Measurements from ENCODE around the gene TRPC6.

DNA sequence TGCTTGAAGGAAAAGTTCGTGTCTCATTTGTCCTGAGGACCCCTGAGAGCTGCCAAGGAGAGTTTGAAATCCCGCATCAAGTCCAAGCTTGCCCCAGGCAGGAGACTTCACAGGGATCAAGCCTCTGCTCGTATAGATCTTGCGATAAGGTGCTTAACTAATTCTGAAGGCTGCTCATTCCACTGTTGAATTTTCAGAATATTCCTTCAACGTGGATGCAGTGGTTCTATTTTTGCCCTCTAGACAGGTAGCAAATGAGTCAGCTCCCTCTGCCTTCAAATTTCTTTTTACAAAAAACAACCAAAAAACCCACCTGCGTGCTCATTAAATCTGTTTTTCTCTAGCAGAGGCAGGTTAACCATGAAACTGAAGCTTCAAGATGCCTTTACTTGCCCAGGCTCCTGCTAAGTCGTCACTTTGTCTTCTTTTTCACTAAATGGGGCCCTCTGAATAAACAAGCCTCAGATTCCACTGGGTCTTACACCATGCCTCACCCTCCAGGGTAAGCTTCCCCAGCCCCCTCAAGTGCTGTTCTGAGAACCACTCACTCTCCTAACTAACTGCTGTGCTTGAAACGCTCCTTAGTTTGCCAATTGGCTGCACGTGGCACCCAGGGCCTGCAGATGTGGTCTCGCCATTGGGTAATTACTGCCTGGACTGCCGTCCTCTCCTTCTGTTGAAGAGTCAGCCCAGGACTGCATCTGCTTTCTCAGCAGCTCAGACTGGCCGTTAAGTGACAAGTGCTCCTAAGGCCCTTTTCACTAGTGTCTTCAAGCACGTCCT lies 105.0 kb downstream of the TRPC6 start:
- TF ChIP-seq, protein P1, sequence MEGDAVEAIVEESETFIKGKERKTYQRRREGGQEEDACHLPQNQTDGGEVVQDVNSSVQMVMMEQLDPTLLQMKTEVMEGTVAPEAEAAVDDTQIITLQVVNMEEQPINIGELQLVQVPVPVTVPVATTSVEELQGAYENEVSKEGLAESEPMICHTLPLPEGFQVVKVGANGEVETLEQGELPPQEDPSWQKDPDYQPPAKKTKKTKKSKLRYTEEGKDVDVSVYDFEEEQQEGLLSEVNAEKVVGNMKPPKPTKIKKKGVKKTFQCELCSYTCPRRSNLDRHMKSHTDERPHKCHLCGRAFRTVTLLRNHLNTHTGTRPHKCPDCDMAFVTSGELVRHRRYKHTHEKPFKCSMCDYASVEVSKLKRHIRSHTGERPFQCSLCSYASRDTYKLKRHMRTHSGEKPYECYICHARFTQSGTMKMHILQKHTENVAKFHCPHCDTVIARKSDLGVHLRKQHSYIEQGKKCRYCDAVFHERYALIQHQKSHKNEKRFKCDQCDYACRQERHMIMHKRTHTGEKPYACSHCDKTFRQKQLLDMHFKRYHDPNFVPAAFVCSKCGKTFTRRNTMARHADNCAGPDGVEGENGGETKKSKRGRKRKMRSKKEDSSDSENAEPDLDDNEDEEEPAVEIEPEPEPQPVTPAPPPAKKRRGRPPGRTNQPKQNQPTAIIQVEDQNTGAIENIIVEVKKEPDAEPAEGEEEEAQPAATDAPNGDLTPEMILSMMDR (IDR thresholded peaks at IDR 0.05) = no peak
- TF ChIP-seq EP300 (IDR thresholded peaks at IDR 0.05) (no peak), POLR2AphosphoS5 (IDR thresholded peaks at IDR 0.05) (no peak), POLR2A (IDR thresholded peaks at IDR 0.05; ENCODE audit: low read depth) (no peak)

All from esophagus muscularis mucosa (tissue), 4 donors.